Prostate gland (tissue), 2 donors: ENCODE data around the gene HOXD11. TPM values are rescaled to one million over a fixed set of nuclear protein-coding genes. Genes with fewer than 3 reads are reported as not detected.
A peak's percentile ranks its signal among the peaks of the same experiment; 100 is the strongest.

Experiments used
- DNase-seq: peaks from one replicate; pipeline ENCODE4 v3.0.0-alpha.2; 2019; ENCODE audit warnings: low spot score
- H3K27ac ChIP-seq, 2 donors: fragments of 200-600 bp; sonication (generic); 2 replicates each; pipeline ENCODE4 v1.5.1; 2017 to 2019
- H3K27me3 ChIP-seq: fragments of 200-600 bp; sonication (generic); replicated peaks from 2 replicates; pipeline ENCODE4 v1.5.1; 2019; ENCODE audit not compliant: insufficient read depth
- H3K36me3 ChIP-seq, 2 donors: fragments of 200-600 bp; sonication (generic); 1 replicate in 1 of 2; 2 replicates in 1 of 2; pipeline versions ENCODE4 v1.5.1 to v1.8.1; 2017 to 2019
- H3K4me1 ChIP-seq: fragments of 200-600 bp; sonication (generic); replicated peaks from 2 replicates; pipeline ENCODE4 v1.5.1; 2019
- H3K4me3 ChIP-seq, 2 donors: fragments of 200-600 bp; sonication (generic); 2 replicates each; pipeline ENCODE4 v1.5.1; 2017 to 2019
- H3K9me3 ChIP-seq: fragments of 200-600 bp; sonication (generic); 2 replicates; pipeline ENCODE4 v1.5.1; 2017
- CTCF ChIP-seq, 4 experiments: fragments of 200-600 bp in 2 of 4; fragments of 450-650 bp in 2 of 4; sonication (generic) in 2 of 4; IDR thresholded peaks; 1 replicate in 3 of 4; 2 replicates in 1 of 4; pipeline ENCODE4 v1.5.1; 2016 to 2019; ENCODE audit warnings: antibody characterized with exemption in 4 of 4, mild to moderate bottlenecking in 2 of 4, moderate library complexity in 2 of 4
- POLR2A ChIP-seq: fragments of 450-650 bp; IDR thresholded peaks from one replicate; pipeline ENCODE4 v1.6.1; 2016; ENCODE audit warnings: antibody characterized with exemption, mild to moderate bottlenecking
- POLR2AphosphoS5 ChIP-seq: sonication (generic); formaldehyde crosslinking; IDR thresholded peaks from one replicate; pipeline ENCODE4 v1.6.1; 2017; ENCODE audit warnings: antibody characterized with exemption
- WGBS: methylation state at CpG from one replicate; pipeline ENCODE4 v1.1.5; 2018; 5-methylcytosine and 5-hydroxymethylcytosine counted together
- intact Hi-C: fragments of 100-400 bp; cut with DNase I; formaldehyde crosslinking; loops from one replicate; pipeline ENCODE4 v1.14.2; 2022
- total RNA-seq, 2 donors: library from RNA; depleted of rRNA; stranded (reverse); fragments of >200 nt; gene quantifications; one replicate each; pipeline ENCODE4 v1.1.0, GENCODE V29; 2016

HOXD11 gene
- total RNA-seq, 2 donors from 2014 or later, result 8.0 to 14.9 TPM

DNA sequence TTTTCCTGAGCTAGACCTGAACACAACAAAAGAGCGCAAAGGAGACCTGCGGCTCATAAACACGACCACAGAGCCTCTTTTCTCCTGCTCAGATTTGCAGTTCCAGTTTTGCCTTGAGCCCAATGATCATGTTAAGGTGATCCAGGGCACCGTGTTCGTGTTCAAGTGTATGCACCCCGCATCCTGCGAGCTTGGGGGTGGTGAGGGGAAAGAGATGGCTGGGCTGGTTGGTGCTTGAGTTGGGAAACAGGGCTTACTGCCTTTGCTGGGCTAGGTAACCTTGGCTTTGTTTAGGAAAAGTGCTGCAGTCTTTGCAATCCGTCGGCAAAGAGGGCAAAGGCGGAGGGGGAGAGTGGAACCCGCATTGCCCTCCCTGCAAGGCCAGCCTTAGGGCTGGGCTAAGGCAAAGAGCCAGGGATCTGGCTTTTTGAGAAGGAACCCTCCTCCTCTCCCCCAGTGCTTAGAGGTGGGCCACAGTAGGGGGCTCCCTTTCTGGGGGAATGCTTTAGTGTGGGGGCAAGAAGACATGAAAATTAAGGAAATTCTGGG lies 10.8 kb downstream of the HOXD11 start:
- Histone ChIP-seq H3K9me3 (no peaks in the 10 kb centered on the region), H3K27me3 (peaks cover 6% of the 10 kb centered on the region), H3K4me3 (no peak overlapping the region), H3K27ac (peak overlapping the region in 1 of 2 donors; percentile 47), H3K36me3 (no peaks in the 10 kb centered on the region), H3K4me1 (no peaks in the 10 kb centered on the region)
- WGBS, result 66% methylated on average over 11 of the region's 11 CpGs
- no peak for TF ChIP-seq CTCF (IDR thresholded peaks at IDR 0.05)
- TF ChIP-seq POLR2A, result no peak
- DNase-seq, result no peak
- intact Hi-C loops, result no loop called here

DNA sequence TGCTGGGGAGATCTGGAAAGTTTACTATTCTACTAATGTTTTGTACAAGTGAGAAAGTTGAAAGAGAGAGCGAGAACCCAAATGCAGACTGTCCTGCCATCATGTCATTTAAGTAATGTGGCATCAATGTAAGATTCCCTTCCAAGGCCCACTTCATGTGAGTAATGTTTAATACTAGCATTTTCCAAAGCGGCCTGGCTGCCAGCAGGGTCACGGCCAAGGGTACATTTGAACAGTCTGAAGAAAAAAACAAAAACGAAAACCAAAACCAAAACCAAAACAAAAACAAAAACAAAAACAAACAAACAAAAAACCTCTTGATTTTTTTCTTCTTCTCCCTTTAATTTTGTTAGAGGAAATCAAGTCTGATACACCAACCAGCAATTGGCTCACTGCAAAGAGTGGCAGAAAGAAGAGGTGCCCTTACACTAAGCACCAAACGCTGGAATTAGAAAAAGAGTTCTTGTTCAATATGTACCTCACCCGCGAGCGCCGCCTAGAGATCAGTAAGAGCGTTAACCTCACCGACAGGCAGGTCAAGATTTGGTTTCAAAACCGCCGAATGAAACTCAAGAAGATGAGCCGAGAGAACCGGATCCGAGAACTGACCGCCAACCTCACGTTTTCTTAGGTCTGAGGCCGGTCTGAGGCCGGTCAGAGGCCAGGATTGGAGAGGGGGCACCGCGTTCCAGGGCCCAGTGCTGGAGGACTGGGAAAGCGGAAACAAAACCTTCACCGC lies 11.7 kb downstream of the HOXD11 start:
- Histone ChIP-seq H3K27me3 (peaks cover 6% of the 10 kb centered on the region), H3K36me3 (no peaks in the 10 kb centered on the region), H3K4me3 (no peak overlapping the region), H3K9me3 (no peaks in the 10 kb centered on the region), H3K27ac (no peak overlapping the region), H3K4me1 (no peaks in the 10 kb centered on the region)
- TF ChIP-seq POLR2A, result no peak
- TF ChIP-seq CTCF (IDR thresholded peaks at IDR 0.05), result peak in 1 of 4 experiments; percentile 31
- WGBS, result 63% methylated on average over 24 of the region's 24 CpGs
- DNase-seq, result no peak
- intact Hi-C loops, result no loop called here

DNA sequence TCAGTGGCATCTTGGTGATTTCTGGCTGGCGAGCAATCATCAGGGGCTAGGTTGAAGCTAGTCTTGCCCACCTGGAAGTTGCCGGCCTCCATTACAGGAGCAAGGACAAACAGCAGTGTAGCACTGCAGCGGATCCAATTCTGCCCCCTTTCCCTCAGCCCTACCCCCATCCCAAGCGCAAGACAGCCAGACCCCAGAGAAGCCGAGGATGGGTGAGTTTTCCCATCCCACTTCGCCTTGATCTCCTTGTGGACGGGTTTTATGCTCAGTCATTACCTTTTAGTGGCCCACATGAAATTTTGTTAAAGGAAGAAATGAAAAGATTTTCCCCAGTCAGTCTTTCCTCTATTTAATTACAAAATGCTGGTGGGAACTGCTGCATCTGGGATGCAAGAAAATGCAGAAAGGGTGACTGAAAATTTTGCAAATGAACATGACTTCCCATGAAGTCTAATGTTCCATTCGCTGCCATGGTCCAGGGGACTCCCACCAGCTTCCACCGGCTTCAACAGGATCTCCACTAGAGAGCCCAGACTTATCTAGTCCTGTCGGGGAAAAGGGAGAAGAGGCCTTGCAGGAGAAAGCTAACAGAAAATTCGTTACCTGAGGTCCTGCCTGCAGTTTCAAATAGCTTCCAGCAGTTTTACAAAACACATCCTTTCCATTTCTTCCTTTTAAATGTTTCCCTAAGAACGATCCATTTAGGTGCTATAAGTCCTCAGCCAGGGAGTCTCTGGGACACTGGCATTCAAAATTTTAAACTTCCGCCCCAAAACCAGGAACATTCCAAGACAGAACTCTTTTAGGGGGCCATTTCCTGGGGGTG lies 13.5 kb downstream of the HOXD11 start:
- H3K4me1 ChIP-seq, result no peaks in the 10 kb centered on the region
- intact Hi-C loops, result loop anchor here (5.0 to 10.0 kb wide), 2 partner anchors 517 to 694 kb away; no protein-coding TSS in a partner anchor

GRCh38 chr2:176121190-176122051 lies 14.3 kb downstream of the HOXD11 start:
- Histone ChIP-seq H3K27me3 (peaks cover 6% of the 10 kb centered on the region), H3K36me3 (no peaks in the 10 kb centered on the region), H3K27ac (peak overlapping the region in 1 of 2 donors; percentile 62), H3K4me3 (peak overlapping the region in 1 of 2 donors; percentile 29), H3K4me1 (no peaks in the 10 kb centered on the region), H3K9me3 (no peaks in the 10 kb centered on the region)
- DNase-seq, result no peak
- TF ChIP-seq POLR2A (no peak), POLR2AphosphoS5 (no peak), CTCF (IDR thresholded peaks at IDR 0.05) (no peak)
- 64% methylated on average over 53 of the region's 53 CpGs for WGBS
- intact Hi-C loops, result loop anchor here (5.0 to 10.0 kb wide), 2 partner anchors 516 to 693 kb away; no protein-coding TSS in a partner anchor

More for the DNA sequence above, 13.5 kb downstream of the HOXD11 start:
- TF ChIP-seq CTCF (IDR thresholded peaks at IDR 0.05) (no peak), POLR2A (no peak), POLR2AphosphoS5 (no peak)
- no peaks in the 10 kb centered on the region for H3K36me3 ChIP-seq
- WGBS, result 85% methylated on average over 13 of the region's 13 CpGs
- H3K27ac ChIP-seq, result peak overlapping the region in 1 of 2 donors; percentile 36
- H3K9me3 ChIP-seq, result no peaks in the 10 kb centered on the region
- H3K27me3 ChIP-seq, result peaks cover 6% of the 10 kb centered on the region
- no peak for DNase-seq
- H3K4me3 ChIP-seq, result no peak overlapping the region
